NCI-H1436 (cell line): ENCODE data around the gene SLC4A1.
"Not testable (repeated sequence)": the region's sequence is repeated elsewhere in the genome, so short reads cannot be mapped to it uniquely, and the experiment has no call there.

Source experiments
- DNase-seq: peaks from one replicate; lab custom pipeline; 2025; lab: John Stamatoyannopoulos, UW

Gene SLC4A1

GRCh38 chr17:44256671-44257070 is 11.3 kb downstream of the SLC4A1 start:
- no peak for DNase-seq

- DNase-seq: no peak
Observed at GRCh38 chr17:44255915-44256314, 12.0 kb downstream of the SLC4A1 start.

- DNase-seq: no peak
Observed at GRCh38 chr17:44254361-44255095, 13.4 kb downstream of the SLC4A1 start.

GRCh38 chr17:44253006-44253405 is 14.9 kb downstream of the SLC4A1 start:
- no peak for DNase-seq

GRCh38 chr17:44251062-44251461 is 16.9 kb downstream of the SLC4A1 start:
- DNase-seq: no peak

- no peak for DNase-seq
Observed at GRCh38 chr17:44249501-44250246, 18.3 kb downstream of the SLC4A1 start.

GRCh38 chr17:44247876-44248736 is 19.8 kb downstream of the SLC4A1 start:
- DNase-seq: no peak

GRCh38 chr17:44247440-44247841 is 20.5 kb downstream of the SLC4A1 start:
- DNase-seq: no peak

- DNase-seq: no peak
Observed at GRCh38 chr17:44241106-44241624, 26.8 kb downstream of the SLC4A1 start.

GRCh38 chr17:44237886-44238285 is 30.0 kb downstream of the SLC4A1 start:
- not testable (repeated sequence) for DNase-seq

GRCh38 chr17:44236444-44236991 is 31.4 kb downstream of the SLC4A1 start:
- DNase-seq: no peak

- DNase-seq: no peak
Observed at GRCh38 chr17:44235583-44235936, 32.4 kb downstream of the SLC4A1 start.

- no peak for DNase-seq
Observed at GRCh38 chr17:44233582-44233981, 34.4 kb downstream of the SLC4A1 start.

- no peak for DNase-seq
Observed at GRCh38 chr17:44232061-44232460, 35.9 kb downstream of the SLC4A1 start.

- no peak for DNase-seq
Observed at GRCh38 chr17:44230140-44230539, 37.8 kb downstream of the SLC4A1 start.

- DNase-seq: no peak
Observed at GRCh38 chr17:44229090-44229489, 38.8 kb downstream of the SLC4A1 start.

GRCh38 chr17:44223541-44224071 is 44.3 kb downstream of the SLC4A1 start:
- no peak for DNase-seq

GRCh38 chr17:44222112-44222869 is 45.6 kb downstream of the SLC4A1 start:
- peak; percentile 75 for DNase-seq

GRCh38 chr17:44221862-44222111 is 46.1 kb downstream of the SLC4A1 start:
- DNase-seq: no peak

- DNase-seq: peak; percentile 73
Observed at GRCh38 chr17:44221084-44221861, 46.7 kb downstream of the SLC4A1 start.
